OCI-LY1 (cell line): Measurements from ENCODE around the gene CHST3.

ENCODE experiments used
- H2AFZ ChIP-seq: fragments of 200-600 bp; sonication (generic), shearing (Covaris generic); 2 replicates; pipeline ENCODE4 v1.6.0; 2014; ENCODE audit warnings: antibody characterized with exemption, mild to moderate bottlenecking, low read length
- H3F3A ChIP-seq: fragments of 200-600 bp; sonication (generic), shearing (Covaris generic); 2 replicates; pipeline ENCODE4 v1.6.0; 2014; ENCODE audit warnings: mild to moderate bottlenecking, antibody characterized with exemption, low read length, moderate library complexity; ENCODE audit not compliant: insufficient read depth
- H3K27ac ChIP-seq: fragments of 200-600 bp; sonication (generic); 2 replicates; pipeline ENCODE4 v1.5.1; 2014; ENCODE audit warnings: low read length, mixed run types, mild to moderate bottlenecking, low read depth; ENCODE audit not compliant: poor library complexity, severe bottlenecking
- H3K27me3 ChIP-seq: fragments of 200-600 bp; sonication (generic); 2 replicates; pipeline ENCODE4 v1.6.0; 2014; ENCODE audit warnings: antibody characterized with exemption, mild to moderate bottlenecking, low read length, moderate library complexity; ENCODE audit not compliant: insufficient read depth
- H3K36me3 ChIP-seq: fragments of 200-600 bp; sonication (generic); 2 replicates; pipeline ENCODE4 v1.6.1; 2014; ENCODE audit warnings: mild to moderate bottlenecking, antibody characterized with exemption, low read length, moderate library complexity, mixed read lengths; ENCODE audit not compliant: insufficient read depth
- H3K4me1 ChIP-seq: fragments of 200-600 bp; sonication (generic); 2 replicates; pipeline ENCODE4 v1.5.1; 2014; ENCODE audit warnings: mild to moderate bottlenecking, low read length, moderate library complexity; ENCODE audit not compliant: insufficient read depth, severe bottlenecking
- H3K4me2 ChIP-seq: fragments of 200-600 bp; sonication (generic), shearing (Covaris generic); 2 replicates; pipeline ENCODE4 v1.6.1; 2014; ENCODE audit warnings: low read length
- H3K4me3 ChIP-seq: fragments of 200-600 bp; sonication (generic); 2 replicates; pipeline ENCODE4 v1.5.1; 2014; ENCODE audit warnings: low read length, low read depth, mild to moderate bottlenecking, mixed read lengths; ENCODE audit not compliant: poor library complexity, severe bottlenecking
- H3K79me2 ChIP-seq: fragments of 200-600 bp; shearing (Covaris generic); 2 replicates; pipeline ENCODE4 v1.6.1; 2016; ENCODE audit warnings: mixed run types, low read length, mixed read lengths; ENCODE audit not compliant: insufficient read depth
- H3K9ac ChIP-seq: fragments of 200-600 bp; sonication (generic), shearing (Covaris generic); 2 replicates; pipeline ENCODE4 v1.6.1; 2014; ENCODE audit warnings: mild to moderate bottlenecking, low read length, mixed read lengths
- H3K9me2 ChIP-seq: fragments of 200-600 bp; sonication (generic), shearing (Covaris generic); 2 replicates; pipeline ENCODE4 v1.6.1; 2014; ENCODE audit warnings: low read depth, mild to moderate bottlenecking, low read length, mixed read lengths
- H3K9me3 ChIP-seq: fragments of 200-600 bp; shearing (Covaris generic); 2 replicates; pipeline ENCODE4 v1.6.1; 2014; ENCODE audit warnings: low read length, mixed read lengths
- H4K20me1 ChIP-seq: fragments of 200-600 bp; sonication (generic), shearing (Covaris generic); 2 replicates; pipeline ENCODE4 v1.6.0; 2016; ENCODE audit warnings: mild to moderate bottlenecking, low read length; ENCODE audit not compliant: insufficient read depth
- CTCF ChIP-seq: fragments of 200-600 bp; sonication (generic), shearing (Covaris generic); IDR thresholded peaks from 2 replicates; pipeline ENCODE4 v1.5.1; 2017; ENCODE audit warnings: mild to moderate bottlenecking, antibody characterized with exemption, low read length, moderate library complexity, mixed read lengths
- EZH2 ChIP-seq: fragments of 200-600 bp; sonication (generic), shearing (Covaris generic); IDR thresholded peaks from 2 replicates; pipeline ENCODE4 v1.8.0; 2017; ENCODE audit warnings: borderline replicate concordance, mixed run types, mild to moderate bottlenecking, antibody characterized with exemption, low read length, moderate library complexity, mixed read lengths

The CHST3 gene

GRCh38 chr10:72034040-72034499 lies 69.9 kb downstream of the CHST3 start:
- TF ChIP-seq CTCF, result no peak
- Histone ChIP-seq H3K27ac (no peak overlapping the region), H3F3A (no peaks in the 10 kb centered on the region), H3K4me3 (no peak overlapping the region), H3K27me3 (peaks cover 14% of the 10 kb centered on the region; the same call in 1 of the 2 replicates), H3K9me2 (no peaks in the 10 kb centered on the region), H3K9me3 (no peaks in the 10 kb centered on the region), H3K4me2 (no peak overlapping the region), H3K9ac (no peak overlapping the region), H2AFZ (no peak overlapping the region), H3K4me1 (no peaks in the 10 kb centered on the region), H4K20me1 (no peaks in the 10 kb centered on the region), H3K36me3 (no peaks in the 10 kb centered on the region), H3K79me2 (no peaks in the 10 kb centered on the region)

GRCh38 chr10:72034761-72035160 lies 70.6 kb downstream of the CHST3 start:
- no peak for TF ChIP-seq CTCF
- TF ChIP-seq EZH2, result no peak
- no peak overlapping the region for H3K27ac ChIP-seq
- H3K27me3 ChIP-seq, result peaks cover 14% of the 10 kb centered on the region
- no peaks in the 10 kb centered on the region for H3K79me2 ChIP-seq
- H3K4me3 ChIP-seq, result no peak overlapping the region
- H2AFZ ChIP-seq, result no peak overlapping the region
- H3K4me1 ChIP-seq, result no peaks in the 10 kb centered on the region
- no peak overlapping the region for H3K9ac ChIP-seq
- no peak overlapping the region for H3K4me2 ChIP-seq
- no peaks in the 10 kb centered on the region for H3F3A ChIP-seq
- no peaks in the 10 kb centered on the region for H3K36me3 ChIP-seq
- no peaks in the 10 kb centered on the region for H4K20me1 ChIP-seq
- H3K9me2 ChIP-seq, result no peaks in the 10 kb centered on the region
- no peaks in the 10 kb centered on the region for H3K9me3 ChIP-seq

GRCh38 chr10:72035252-72035887 lies 71.2 kb downstream of the CHST3 start:
- Histone ChIP-seq H3K79me2 (no peaks in the 10 kb centered on the region), H3K27me3 (peaks cover 16% of the 10 kb centered on the region), H4K20me1 (no peaks in the 10 kb centered on the region), H3K4me1 (no peaks in the 10 kb centered on the region), H3K36me3 (no peaks in the 10 kb centered on the region), H3K4me3 (no peak overlapping the region), H3K27ac (no peak overlapping the region), H3F3A (no peaks in the 10 kb centered on the region), H2AFZ (no peak overlapping the region), H3K9me3 (no peaks in the 10 kb centered on the region), H3K9me2 (no peaks in the 10 kb centered on the region), H3K9ac (no peak overlapping the region), H3K4me2 (no peak overlapping the region)
- TF ChIP-seq CTCF, result no peak
- TF ChIP-seq EZH2, result no peak
